Hematopoietic multipotent progenitor cell treated with erythropoietin and hydrocortisone succinate and interleukin-3 and kit ligand, for 4 days (in vitro differentiated cells): ENCODE data around the gene TMEM43.

Source experiments
- DNase-seq: peaks from one replicate; pipeline ENCODE4 v3.0.0-alpha.2; 2015

TMEM43 gene

DNA sequence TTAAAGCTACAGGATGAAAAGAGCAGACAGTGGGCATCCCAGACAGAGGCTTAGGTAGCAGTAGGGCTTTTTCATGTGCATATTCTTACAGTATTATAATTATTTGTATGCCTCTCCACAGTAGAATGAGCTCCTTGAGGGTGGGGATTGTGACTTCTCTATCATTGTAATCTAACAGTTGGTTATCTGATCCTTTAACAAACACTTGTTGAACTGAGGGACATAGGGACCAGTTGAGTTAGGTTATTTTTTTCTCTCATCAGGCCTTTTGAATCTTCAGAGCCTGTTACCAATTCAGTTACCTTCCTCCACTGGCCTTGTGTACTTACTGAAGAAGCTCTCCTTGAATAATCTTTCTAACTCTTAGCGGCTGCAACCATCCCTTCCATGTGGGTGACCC is 54.9 kb downstream of the TMEM43 start:
- DNase-seq, result no peak

DNA sequence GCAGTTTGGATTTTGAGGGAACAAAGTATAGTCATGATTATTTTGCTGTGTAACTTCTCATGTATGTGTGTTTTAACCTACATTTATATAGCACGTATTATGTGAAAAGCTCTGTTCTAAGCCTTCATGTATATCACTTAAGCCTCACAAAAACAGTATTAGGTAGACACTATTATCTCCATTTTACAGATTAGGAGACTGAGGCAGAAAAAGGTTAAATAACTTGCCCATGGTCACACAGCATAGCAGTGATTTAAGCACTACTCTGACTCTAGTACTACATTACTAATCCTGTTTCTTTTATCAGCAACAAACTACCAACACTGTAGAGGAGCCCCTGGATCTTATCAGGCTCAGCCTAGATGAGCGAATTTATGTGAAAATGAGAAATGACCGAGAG is 56.4 kb downstream of the TMEM43 start:
- no peak for DNase-seq

DNA sequence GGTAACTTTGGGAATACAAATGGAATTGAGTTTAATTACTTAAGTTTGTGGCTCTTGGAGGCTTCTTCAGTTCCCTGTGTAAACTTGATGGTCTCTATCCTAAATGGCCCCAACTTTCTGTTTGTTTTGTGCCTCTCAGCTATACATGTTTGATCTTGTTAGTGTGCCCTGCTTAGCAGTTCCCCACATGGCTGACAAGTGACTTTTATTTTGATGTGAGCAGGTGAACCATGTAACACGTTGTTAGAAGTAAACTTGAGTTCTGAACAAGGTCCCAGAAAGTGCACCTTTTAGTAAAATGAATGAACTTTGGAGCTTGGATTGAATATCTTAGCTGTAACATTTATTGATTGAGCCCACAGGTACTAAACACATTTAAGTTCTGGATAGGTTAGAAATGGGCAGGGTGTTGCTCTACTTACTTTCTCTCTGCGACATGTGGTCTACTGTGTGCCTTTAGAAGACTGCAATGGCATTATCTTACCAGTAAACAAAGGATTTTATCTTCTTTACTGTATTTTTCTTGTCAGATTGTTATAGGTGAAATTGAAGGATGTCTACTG is 58.2 kb downstream of the TMEM43 start:
- no peak for DNase-seq

DNA sequence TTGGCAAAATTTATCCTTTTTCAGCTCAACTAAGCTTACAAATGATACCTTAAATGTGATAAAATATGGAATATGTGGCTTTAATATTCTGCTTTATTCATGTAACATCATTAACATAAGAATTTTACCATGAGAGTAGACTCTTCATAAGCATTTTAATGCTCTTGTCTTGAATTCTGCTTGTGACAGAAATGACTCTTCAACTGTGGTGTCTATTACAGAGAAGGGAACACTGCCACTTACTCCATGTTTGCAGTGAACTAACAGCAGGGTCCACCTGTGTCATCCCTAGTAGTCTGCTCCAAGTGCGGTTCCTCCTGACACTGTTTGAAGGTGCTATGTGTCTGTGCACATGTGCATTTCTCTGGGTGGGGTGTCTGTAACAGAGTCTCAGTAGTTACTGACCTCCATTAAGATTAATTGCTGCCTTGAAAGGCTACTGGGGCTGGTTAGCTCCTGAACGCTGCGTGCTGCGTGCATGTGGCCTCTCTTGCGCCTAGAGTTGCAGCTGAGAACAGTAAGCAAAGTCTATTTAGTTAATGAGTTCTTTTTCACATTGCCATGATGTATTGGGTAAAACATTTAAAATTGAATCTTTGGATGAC is 62.1 kb downstream of the TMEM43 start:
- DNase-seq, result no peak

DNA sequence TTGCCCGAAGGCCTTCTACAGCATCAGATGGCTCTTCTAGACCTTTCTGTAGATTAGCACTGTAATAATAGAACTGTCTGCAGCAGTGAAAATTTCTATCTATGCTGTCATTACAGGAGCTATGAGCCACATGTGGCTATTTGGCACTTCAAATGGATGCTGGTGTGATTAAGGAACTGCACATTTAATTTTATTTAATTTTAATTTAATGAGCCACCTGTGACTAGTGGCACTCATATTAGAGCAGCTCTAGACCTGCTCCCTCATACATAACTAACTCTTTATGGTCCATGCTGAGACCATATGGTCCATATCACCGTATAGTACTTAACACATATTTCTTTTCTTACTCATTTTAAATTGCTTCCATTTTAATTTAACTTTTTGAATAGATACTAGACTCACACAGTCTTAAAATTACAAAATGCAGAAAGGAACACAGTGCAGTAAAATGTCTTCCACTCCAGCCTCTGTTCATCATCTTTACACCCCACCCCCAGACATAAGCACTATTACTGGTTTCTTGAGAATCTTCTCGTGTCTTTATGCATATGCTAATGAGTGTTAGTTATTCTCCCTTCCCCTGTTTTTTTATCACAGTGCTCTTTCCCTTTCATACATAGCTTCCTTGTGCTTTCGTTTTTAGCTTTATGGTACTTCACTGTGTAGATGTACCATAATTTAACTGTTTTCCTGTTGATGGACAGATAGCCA is 63.3 kb downstream of the TMEM43 start:
- DNase-seq, result no peak
